ENCODE measurements around the gene ZIC5. TPM values are rescaled to one million over a fixed set of nuclear protein-coding genes. Genes with fewer than 3 reads are reported as not detected.
A peak's percentile ranks its signal among the peaks of the same experiment; 100 is the strongest.

ZIC5 gene
- polyA plus RNA-seq, 2 of the 4 experiments (the other 2 are of a cell fraction) = 2.8 to 3.1 TPM

DNA sequence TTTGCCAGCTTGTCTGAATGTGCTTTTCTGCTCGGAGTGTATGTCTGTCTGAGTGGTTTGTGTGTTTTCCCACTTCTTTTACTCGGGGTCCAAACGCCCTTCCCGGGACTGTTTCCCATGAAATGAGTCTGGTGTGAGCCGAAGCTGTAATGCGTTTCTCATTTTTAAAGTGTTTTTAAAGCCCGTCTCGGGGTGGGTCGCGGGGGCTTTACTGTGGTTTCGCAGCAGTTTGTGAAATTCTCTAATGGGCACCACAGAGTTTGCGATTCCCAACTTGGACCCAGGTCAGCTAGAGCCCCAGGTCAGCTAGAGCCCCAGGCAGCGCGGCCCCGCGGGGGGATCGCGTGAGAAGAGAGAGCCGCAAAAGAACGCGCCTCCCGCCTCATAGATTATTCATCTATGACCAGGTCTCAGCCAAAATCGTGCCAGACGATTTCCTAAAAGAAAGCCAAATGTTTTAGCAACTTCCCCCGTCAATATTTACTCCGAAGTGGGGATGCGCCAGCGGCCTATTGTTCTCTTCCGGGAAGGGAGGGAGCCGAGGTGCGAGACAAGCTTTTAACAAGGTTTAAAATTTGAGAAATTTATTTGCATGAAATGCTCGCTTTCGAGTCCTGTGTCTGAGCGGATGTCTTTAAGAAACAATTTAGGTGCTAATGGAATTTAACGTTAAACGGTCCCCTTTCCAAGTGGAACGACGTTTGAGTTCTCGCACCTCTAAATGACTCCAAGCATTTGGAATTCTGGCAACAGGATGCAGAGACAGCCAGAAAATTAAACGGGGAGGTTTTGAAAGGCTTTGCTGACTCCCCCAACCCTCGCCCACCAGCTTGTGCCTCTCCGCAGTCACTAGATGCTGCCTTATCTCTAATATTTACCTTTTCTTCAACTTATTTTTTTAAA is 12.2 kb upstream of the ZIC5 start:
- ChIA-PET CTCF (interaction anchor here (0.9 to 1.8 kb wide), 4 partner anchors 9 to 531 kb away, joined by 3 to 6 read pairs (median 4); no protein-coding TSS in a partner anchor), POLR2A (interaction anchor here (1.0 kb wide), 1 partner anchor 13 kb away, joined by 4 read pairs; no protein-coding TSS in a partner anchor)
- 6% methylated on average over 32 of the region's 42 CpGs for WGBS (ENCODE audit: missing lambda C conversion rate)
- H3K4me3 ChIP-seq = peak overlapping the region; percentile 92
- peak overlapping the region; percentile 84 to 97 for H3K27ac ChIP-seq
- ATAC-seq (no peak), DNase-seq (ENCODE audit: low read depth in 1 of 2, low spot score in 1 of 2) (no peak), FAIRE-seq (no peak)
- peak overlapping the region; percentile 92 for H3K4me2 ChIP-seq
- H3K4me1 ChIP-seq = peaks cover 7% of the 10 kb centered on the region; the same call in 2 of the 3 replicates
- H3K9me3 ChIP-seq = no peaks in the 10 kb centered on the region
- no peak for TF ChIP-seq EP300 (IDR thresholded peaks at IDR 0.05)
- no peak for TF ChIP-seq ESRRA (IDR thresholded peaks at IDR 0.05; ENCODE audit: borderline replicate concordance, low read length)
- TF ChIP-seq EHF (CRISPR knock-in tag; IDR thresholded peaks at IDR 0.05) = no peak
- TF ChIP-seq, protein P1, sequence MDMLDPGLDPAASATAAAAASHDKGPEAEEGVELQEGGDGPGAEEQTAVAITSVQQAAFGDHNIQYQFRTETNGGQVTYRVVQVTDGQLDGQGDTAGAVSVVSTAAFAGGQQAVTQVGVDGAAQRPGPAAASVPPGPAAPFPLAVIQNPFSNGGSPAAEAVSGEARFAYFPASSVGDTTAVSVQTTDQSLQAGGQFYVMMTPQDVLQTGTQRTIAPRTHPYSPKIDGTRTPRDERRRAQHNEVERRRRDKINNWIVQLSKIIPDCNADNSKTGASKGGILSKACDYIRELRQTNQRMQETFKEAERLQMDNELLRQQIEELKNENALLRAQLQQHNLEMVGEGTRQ (IDR thresholded peaks at IDR 0.05) = no peak
- no peak for TF ChIP-seq SMC3 (IDR thresholded peaks at IDR 0.05)
- TF ChIP-seq RARB (CRISPR knock-in tag; IDR thresholded peaks at IDR 0.05) = no peak
- TF ChIP-seq FOSB (CRISPR knock-in tag; IDR thresholded peaks at IDR 0.05) = no peak
- no peak for TF ChIP-seq CBX8 (IDR thresholded peaks at IDR 0.05)

DNA sequence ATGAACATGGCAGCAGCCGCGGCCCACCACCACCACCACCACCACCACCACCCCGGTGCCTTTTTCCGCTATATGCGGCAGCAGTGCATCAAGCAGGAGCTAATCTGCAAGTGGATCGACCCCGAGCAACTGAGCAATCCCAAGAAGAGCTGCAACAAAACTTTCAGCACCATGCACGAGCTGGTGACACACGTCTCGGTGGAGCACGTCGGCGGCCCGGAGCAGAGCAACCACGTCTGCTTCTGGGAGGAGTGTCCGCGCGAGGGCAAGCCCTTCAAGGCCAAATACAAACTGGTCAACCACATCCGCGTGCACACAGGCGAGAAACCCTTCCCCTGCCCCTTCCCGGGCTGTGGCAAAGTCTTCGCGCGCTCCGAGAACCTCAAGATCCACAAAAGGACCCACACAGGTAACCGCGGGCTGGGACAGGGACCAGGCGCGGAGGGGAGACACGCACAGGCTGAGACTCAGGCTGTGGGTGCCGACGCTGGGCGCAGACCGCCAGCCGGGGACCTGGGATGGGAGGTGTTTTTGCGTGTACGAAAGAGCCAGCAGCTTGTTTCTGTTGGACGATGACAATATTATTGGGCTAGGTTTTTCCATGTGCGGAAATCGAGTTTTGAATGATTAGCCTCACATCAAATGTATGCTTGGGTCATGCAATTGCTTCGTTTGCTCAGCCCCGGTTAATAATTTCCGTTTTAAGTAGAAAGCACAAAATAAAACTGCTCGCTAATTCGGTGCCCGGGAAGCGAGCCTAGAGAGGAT is 11.3 kb upstream of the ZIC5 start:
- FAIRE-seq = no peak
- Histone ChIP-seq H3K27ac (peak overlapping the region; percentile 84 to 97), H3K4me3 (peak overlapping the region; percentile 92), H3K4me2 (peak overlapping the region; percentile 92), H3K9me3 (no peaks in the 10 kb centered on the region), H3K4me1 (peaks cover 7% of the 10 kb centered on the region; the same call in 2 of the 3 replicates)
- ChIA-PET CTCF (interaction anchor here (0.9 to 2.0 kb wide), 5 partner anchors 8 to 532 kb away, joined by 3 to 9 read pairs (median 4); no protein-coding TSS in a partner anchor), POLR2A (interaction anchor here (0.7 to 4.6 kb wide), 3 partner anchors 12 to 382 kb away, joined by 4 to 79 read pairs (median 8); partner anchors contain the start of gene ZIC5)
- ATAC-seq = peak in 1 of 2 experiments; percentile 1; a peak in 1 of 6 replicates
- WGBS (ENCODE audit: missing lambda C conversion rate) = 3% methylated on average over 22 of the region's 48 CpGs
- TF ChIP-seq TP53 (CRISPR knock-in tag; IDR thresholded peaks at IDR 0.05) = no peak
- TF ChIP-seq, protein P2, sequence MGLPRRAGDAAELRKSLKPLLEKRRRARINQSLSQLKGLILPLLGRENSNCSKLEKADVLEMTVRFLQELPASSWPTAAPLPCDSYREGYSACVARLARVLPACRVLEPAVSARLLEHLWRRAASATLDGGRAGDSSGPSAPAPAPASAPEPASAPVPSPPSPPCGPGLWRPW (IDR thresholded peaks at IDR 0.05) = no peak
- no peak for TF ChIP-seq JUNB (IDR thresholded peaks at IDR 0.05)
- no peak for TF ChIP-seq RCOR1 (IDR thresholded peaks at IDR 0.05; ENCODE audit: low read depth, low read length)
- no peak for TF ChIP-seq EP300 (IDR thresholded peaks at IDR 0.05)
- DNase-seq (ENCODE audit: low read depth in 1 of 2, low spot score in 1 of 2) = no peak

DNA sequence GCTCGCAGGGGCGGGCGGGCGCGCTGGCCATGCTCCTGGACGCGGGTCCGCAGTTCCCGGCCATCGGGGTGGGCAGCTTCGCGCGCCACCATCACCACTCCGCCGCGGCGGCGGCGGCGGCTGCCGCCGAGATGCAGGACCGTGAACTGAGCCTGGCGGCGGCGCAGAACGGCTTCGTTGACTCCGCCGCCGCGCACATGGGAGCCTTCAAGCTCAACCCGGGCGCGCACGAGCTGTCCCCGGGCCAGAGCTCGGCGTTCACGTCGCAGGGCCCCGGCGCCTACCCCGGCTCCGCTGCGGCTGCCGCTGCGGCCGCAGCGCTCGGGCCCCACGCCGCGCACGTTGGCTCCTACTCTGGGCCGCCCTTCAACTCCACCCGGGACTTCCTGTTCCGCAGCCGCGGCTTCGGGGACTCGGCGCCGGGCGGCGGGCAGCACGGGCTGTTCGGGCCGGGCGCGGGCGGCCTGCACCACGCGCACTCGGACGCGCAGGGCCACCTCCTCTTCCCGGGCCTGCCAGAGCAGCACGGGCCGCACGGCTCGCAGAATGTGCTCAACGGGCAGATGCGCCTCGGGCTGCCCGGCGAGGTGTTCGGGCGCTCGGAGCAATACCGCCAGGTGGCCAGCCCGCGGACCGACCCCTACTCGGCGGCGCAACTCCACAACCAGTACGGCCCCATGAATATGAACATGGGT is 10.6 kb upstream of the ZIC5 start:
- H3K27ac ChIP-seq = peak overlapping the region; percentile 84 to 97
- peak overlapping the region; percentile 92 for H3K4me3 ChIP-seq
- POLR2A ChIA-PET = interaction anchor here (0.6 to 4.6 kb wide), 8 partner anchors 10 to 692 kb away, joined by 3 to 79 read pairs (median 8); partner anchors contain the start of genes PCCA, TMTC4 and ZIC5
- TF ChIP-seq RCOR1 (IDR thresholded peaks at IDR 0.05; ENCODE audit: low read depth, low read length) (no peak), EHF (CRISPR knock-in tag; IDR thresholded peaks at IDR 0.05) (no peak), MYC (IDR thresholded peaks at IDR 0.05; ENCODE audit: borderline replicate concordance, low read length) (no peak), PHF8 (IDR thresholded peaks at IDR 0.05; ENCODE audit: borderline replicate concordance, low read depth) (no peak), CEBPB (IDR thresholded peaks at IDR 0.05) (no peak), RAD21 (conservative IDR thresholded peaks at IDR 0.05 in 1 of 2, IDR thresholded peaks at IDR 0.05 in 1 of 2) (no peak), HDAC2 (IDR thresholded peaks at IDR 0.05) (no peak), FOSB (CRISPR knock-in tag; IDR thresholded peaks at IDR 0.05) (no peak)
- TF ChIP-seq, protein P3, sequence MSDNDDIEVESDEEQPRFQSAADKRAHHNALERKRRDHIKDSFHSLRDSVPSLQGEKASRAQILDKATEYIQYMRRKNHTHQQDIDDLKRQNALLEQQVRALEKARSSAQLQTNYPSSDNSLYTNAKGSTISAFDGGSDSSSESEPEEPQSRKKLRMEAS (IDR thresholded peaks at IDR 0.05) = peak; percentile 14; the same call in 1 of the 2 replicates
- WGBS (ENCODE audit: missing lambda C conversion rate) = no CpG with 5 or more reads among the region's 98 CpGs
- no peaks in the 10 kb centered on the region for H3K9me3 ChIP-seq
- DNase-seq (ENCODE audit: low read depth in 1 of 2, low spot score in 1 of 2) = peak in 1 of 2 experiments; percentile 51
- H3K4me2 ChIP-seq = peak overlapping the region; percentile 92
- no peak for FAIRE-seq
- CTCF ChIA-PET = interaction anchor here (1.1 to 2.0 kb wide), 7 partner anchors 9 to 533 kb away, joined by 3 to 9 read pairs (median 4); no protein-coding TSS in a partner anchor
- peaks cover 7% of the 10 kb centered on the region; the same call in 2 of the 3 replicates for H3K4me1 ChIP-seq
- ATAC-seq = peak; percentile 7 to 8
